HepG2 (cell line): ENCODE measurements around the gene STK39. TPM values are rescaled to one million over a fixed set of nuclear protein-coding genes. Genes with fewer than 3 reads are reported as not detected.

Experiments used
- ATAC-seq: fragments of 200-7000 bp; cut with Tn5 transposase; 3 replicates; pipeline ENCODE4 v1.9.1; 2020; ENCODE audit warnings: mild to moderate bottlenecking, moderate library complexity
- BruUV-seq: library from RNA; stranded (reverse); fragments of 400-500 nt; replicated peaks from 2 replicates; lab custom pipeline; 2021; lab: Mats Ljungman, UMichigan
- CTCF ChIA-PET: fragments of 300-600 bp; formaldehyde crosslinking; extraction: SDS; loops from one replicate; lab custom pipeline; 2021; ENCODE audit warnings: low total read pairs, inconsistent platforms, low intra/inter-chr PET ratio; lab: Yijun Ruan, JAX
- POLR2A ChIA-PET: fragments of 350-600 bp; sonication (Branson Sonifier 250); formaldehyde crosslinking; loops from one replicate; lab custom pipeline; 2020; ENCODE audit warnings: antibody characterized with exemption, inconsistent platforms; lab: Yijun Ruan, JAX
- DNase-seq: peaks from one replicate; pipeline ENCODE4 v3.0.0-alpha.2; 2015; ENCODE audit warnings: low spot score
- FAIRE-seq: peaks from 3 replicates; lab custom pipeline; 2011; peaks lifted over from hg19 to GRCh38; lab: Jason Lieb, UNC
- H2AFZ ChIP-seq: one replicate; pipeline ENCODE4 v1.6.1; 2011; ENCODE audit warnings: low read length, inconsistent platforms
- H3K27ac ChIP-seq: fragments of 300-600 bp; 3 replicates; pipeline ENCODE4 v1.8.0; 2011; ENCODE audit warnings: mixed run types, mild to moderate bottlenecking, mixed read lengths, low read length, inconsistent platforms; ENCODE audit not compliant: insufficient read depth; ENCODE audit errors: extremely low read length
- H3K27me3 ChIP-seq, 2 experiments: fragments of 200-600 bp in 1 of 2; 2 replicates in 1 of 2; 3 replicates in 1 of 2; pipeline versions ENCODE4 v1.6.0 to v1.8.0; 2011; ENCODE audit warnings: low read length in 2 of 2, mild to moderate bottlenecking in 2 of 2, moderate library complexity in 2 of 2, inconsistent platforms in 1 of 2; ENCODE audit not compliant: insufficient read depth in 2 of 2, control insufficient read depth in 1 of 2
- H3K36me3 ChIP-seq, 2 experiments: fragments of 200-600 bp in 1 of 2; replicated peaks in 1 of 2; 2 replicates in 1 of 2; 3 replicates in 1 of 2; pipeline versions ENCODE4 v1.5.1 to v1.8.0; 2011; ENCODE audit warnings: low read length in 2 of 2, inconsistent platforms in 1 of 2; ENCODE audit not compliant: insufficient read depth in 2 of 2, control insufficient read depth in 1 of 2
- H3K4me1 ChIP-seq: 2 replicates; pipeline ENCODE4 v1.5.1; 2012; ENCODE audit warnings: low read length, inconsistent platforms; ENCODE audit not compliant: insufficient read depth
- H3K4me2 ChIP-seq: 2 replicates; pipeline ENCODE4 v1.6.0; 2011; ENCODE audit warnings: low read depth, low read length, inconsistent platforms
- H3K4me3 ChIP-seq, 3 experiments: fragments of 200-600 bp in 1 of 3; sonication (generic), shearing (Covaris generic) in 1 of 3; replicated peaks in 1 of 3; 2 replicates each; pipeline ENCODE4 v1.5.1; 2011 to 2016; ENCODE audit warnings: low read length in 3 of 3, inconsistent platforms in 2 of 3, low read depth in 2 of 3, mild to moderate bottlenecking in 2 of 3, control low read depth in 1 of 3, mixed read lengths in 1 of 3; ENCODE audit not compliant: insufficient read depth in 1 of 3
- H3K79me2 ChIP-seq: one replicate; pipeline ENCODE4 v1.6.1; 2011; ENCODE audit warnings: low read length, inconsistent platforms; ENCODE audit not compliant: insufficient read depth
- H3K9ac ChIP-seq: 2 replicates; pipeline ENCODE4 v1.6.0; 2011; ENCODE audit warnings: mild to moderate bottlenecking, low read depth, low read length, inconsistent platforms; ENCODE audit not compliant: insufficient read depth
- H3K9me3 ChIP-seq: 2 replicates; pipeline ENCODE4 v1.5.1; 2012; ENCODE audit warnings: mild to moderate bottlenecking, low read length
- H4K20me1 ChIP-seq: 2 replicates; pipeline ENCODE4 v1.6.0; 2011; ENCODE audit warnings: inconsistent platforms, mild to moderate bottlenecking, low read length, moderate library complexity; ENCODE audit not compliant: insufficient read depth
- ATF7 ChIP-seq, 2 experiments: fragments of 450-650 bp in 1 of 2; sonication (generic) in 1 of 2; formaldehyde crosslinking in 1 of 2; IDR thresholded peaks; 2 replicates each; pipeline versions ENCODE4 v1.4.0 to v1.6.1; 2016 to 2020; ENCODE audit warnings: antibody characterized with exemption in 1 of 2, mild to moderate bottlenecking in 1 of 2, missing genetic modification reagents in 1 of 2
- CREB1 ChIP-seq, 2 experiments: fragments of 450-650 bp in 1 of 2; IDR thresholded peaks; 2 replicates each; pipeline ENCODE4 v1.6.1; 2016 to 2017; ENCODE audit warnings: control low read depth in 1 of 2, mild to moderate bottlenecking in 1 of 2, missing compliant biosample characterization in 1 of 2, missing genetic modification characterization in 1 of 2
- DR1 ChIP-seq: sonication (generic); formaldehyde crosslinking; IDR thresholded peaks from 2 replicates; pipeline ENCODE4 v1.8.0; 2021; ENCODE audit warnings: mild to moderate bottlenecking, missing genetic modification reagents, inconsistent platforms
- KAT2B ChIP-seq: fragments of 150-350 bp; IDR thresholded peaks from 2 replicates; pipeline ENCODE4 v1.6.1; 2014; ENCODE audit warnings: low read depth, low read length, borderline replicate concordance
- LBX2 ChIP-seq: sonication (generic); formaldehyde crosslinking; IDR thresholded peaks from 2 replicates; pipeline ENCODE4 v1.5.0; 2020; ENCODE audit warnings: missing genetic modification reagents, mild to moderate bottlenecking, borderline replicate concordance
- PHF8 ChIP-seq: sonication (generic); formaldehyde crosslinking; IDR thresholded peaks from 2 replicates; pipeline ENCODE4 v1.5.0; 2020; ENCODE audit warnings: missing genetic modification reagents
- POGZ ChIP-seq: sonication (generic); formaldehyde crosslinking; IDR thresholded peaks from 2 replicates; pipeline ENCODE4 v1.4.0; 2020; ENCODE audit warnings: mild to moderate bottlenecking, missing genetic modification reagents
- SIN3A ChIP-seq: IDR thresholded peaks from 2 replicates; pipeline ENCODE4 v1.6.1; 2011; ENCODE audit warnings: low read depth, mild to moderate bottlenecking, control low read depth, low read length, borderline replicate concordance
- SOX13 ChIP-seq, 3 experiments: fragments of 450-650 bp in 1 of 3; sonication (generic) in 1 of 3; formaldehyde crosslinking in 1 of 3; IDR thresholded peaks in 2 of 3; conservative IDR thresholded peaks in 1 of 3; 2 replicates each; pipeline versions ENCODE4 v1.5.0 to v1.6.1; 2016 to 2020; ENCODE audit warnings: antibody characterized with exemption in 1 of 3, mild to moderate bottlenecking in 1 of 3, missing compliant biosample characterization in 1 of 3, missing genetic modification reagents in 1 of 3, moderate library complexity in 1 of 3
- ZNF883 ChIP-seq: sonication (generic); formaldehyde crosslinking; IDR thresholded peaks from 2 replicates; pipeline ENCODE4 v1.5.1; 2020; ENCODE audit warnings: mild to moderate bottlenecking, missing genetic modification reagents; ENCODE audit errors: not compliant biosample characterization
- WGBS: methylation state at CpG from one replicate; pipeline ENCODE4 v1.1.6; 2017; ENCODE audit warnings: low lambda C conversion rate; 5-methylcytosine and 5-hydroxymethylcytosine counted together
- in situ Hi-C: cut with HindIII; loops from 2 replicates; pipeline ENCODE4 v1.10.0; 2017; ENCODE audit warnings: low pct_unique_long_range_greater_than_20kb; ENCODE audit not compliant: extremely low pct_ligation_motif_present
- intact Hi-C: fragments of 100-400 bp; cut with micrococcal nuclease; formaldehyde crosslinking; loops from one replicate; pipeline ENCODE4 v1.10.0; 2022; ENCODE audit not compliant: unreplicated experiment
- polyA plus RNA-seq, 8 experiments: library from polyadenylated mRNA; depleted of rRNA in 3 of 8; stranded (reverse) in 7 of 8; unstranded in 1 of 8; fragments of >200 nt; fragmentation: Illumina TruSeq in 4 of 8; extraction: Trizol in 4 of 8; gene quantifications; 2 replicates each; pipeline versions ENCODE4 v1.2.1 to v1.2.3, GENCODE V29; 2011 to 2016; ENCODE audit warnings: low read depth in 4 of 8, missing spikeins in 1 of 8, mixed read lengths in 1 of 8; ENCODE audit not compliant: insufficient read depth in 1 of 8
- total RNA-seq, 5 experiments: library from RNA; depleted of rRNA; stranded (reverse); fragments of >200 nt; fragmentation: Illumina TruSeq; extraction: Trizol; gene quantifications; 2 replicates each; pipeline ENCODE4 v1.2.3, GENCODE V29; 2016; ENCODE audit warnings: low read depth in 1 of 5

Gene STK39
- total and polyA plus RNA-seq, 2 of the 13 experiments (the other 11 are each of a cell fraction or from before 2014, with no cell fraction given), result 27.3 to 38.4 TPM

- intact Hi-C loops (no loop called here), in situ Hi-C loops (no loop called here)
- 100% methylated on average over 2 of the region's 2 CpGs for WGBS
- H3K9ac ChIP-seq, result no peak overlapping the region
- peaks cover 42% of the 10 kb centered on the region for H3K4me1 ChIP-seq
- FAIRE-seq, result no peak
- no TSS peak for BruUV-seq
- H3K9me3 ChIP-seq, result no peaks in the 10 kb centered on the region
- no peak overlapping the region for H3K4me3 ChIP-seq
- H3K36me3 ChIP-seq, result peaks cover 2 to 25% of the 10 kb centered on the region in 2 experiments; a peak in 4 of 5 replicates
- H3K4me2 ChIP-seq, result no peak overlapping the region
- H2AFZ ChIP-seq, result no peak overlapping the region
- no peaks in the 10 kb centered on the region for H3K27me3 ChIP-seq
- TF ChIP-seq LBX2 (CRISPR knock-in tag), result no peak
- TF ChIP-seq CREB1 (IDR thresholded peaks at IDR 0.05), result no peak
- no peak for TF ChIP-seq CREB1 (CRISPR knock-in tag; IDR thresholded peaks at IDR 0.05)
- TF ChIP-seq DR1 (CRISPR knock-in tag), result no peak
- TF ChIP-seq ZNF883 (CRISPR knock-in tag), result no peak
- no peak for TF ChIP-seq PHF8
- no peak for TF ChIP-seq SIN3A
- TF ChIP-seq SOX13 (IDR thresholded peaks at IDR 0.05), result no peak
- no peak for TF ChIP-seq SOX13 (CRISPR knock-in tag; conservative IDR thresholded peaks at IDR 0.05 in 1 of 2, IDR thresholded peaks at IDR 0.05 in 1 of 2)
- no peak for TF ChIP-seq KAT2B
- TF ChIP-seq ATF7 (IDR thresholded peaks at IDR 0.05), result no peak
- no peak for TF ChIP-seq ATF7 (CRISPR knock-in tag; IDR thresholded peaks at IDR 0.05)
- TF ChIP-seq POGZ (CRISPR knock-in tag), result no peak
- H3K27ac ChIP-seq, result no peak overlapping the region
- ATAC-seq, result no peak
- ChIA-PET CTCF (no interaction called here), POLR2A (no interaction called here)
- no peak for DNase-seq
- no peaks in the 10 kb centered on the region for H4K20me1 ChIP-seq
- peaks cover 47% of the 10 kb centered on the region for H3K79me2 ChIP-seq
Observed at GRCh38 chr2:168174756-168175155, 72.6 kb downstream of the STK39 start.
